C4-2B (cell line): ENCODE results near the gene PPP2R2C.

Source experiments
- H3K27ac ChIP-seq: fragments of 450-650 bp; 2 replicates; pipeline ENCODE4 v1.5.1; 2017
- ZFX ChIP-seq: fragments of 450-650 bp; IDR thresholded peaks from 2 replicates; pipeline ENCODE4 v1.6.1; 2017
- TF ChIP-seq, protein P1 (sequence below): fragments of 450-650 bp; conservative IDR thresholded peaks from 2 replicates; pipeline ENCODE4 v1.5.1; 2017; ENCODE audit warnings: mild to moderate bottlenecking

Gene PPP2R2C

DNA sequence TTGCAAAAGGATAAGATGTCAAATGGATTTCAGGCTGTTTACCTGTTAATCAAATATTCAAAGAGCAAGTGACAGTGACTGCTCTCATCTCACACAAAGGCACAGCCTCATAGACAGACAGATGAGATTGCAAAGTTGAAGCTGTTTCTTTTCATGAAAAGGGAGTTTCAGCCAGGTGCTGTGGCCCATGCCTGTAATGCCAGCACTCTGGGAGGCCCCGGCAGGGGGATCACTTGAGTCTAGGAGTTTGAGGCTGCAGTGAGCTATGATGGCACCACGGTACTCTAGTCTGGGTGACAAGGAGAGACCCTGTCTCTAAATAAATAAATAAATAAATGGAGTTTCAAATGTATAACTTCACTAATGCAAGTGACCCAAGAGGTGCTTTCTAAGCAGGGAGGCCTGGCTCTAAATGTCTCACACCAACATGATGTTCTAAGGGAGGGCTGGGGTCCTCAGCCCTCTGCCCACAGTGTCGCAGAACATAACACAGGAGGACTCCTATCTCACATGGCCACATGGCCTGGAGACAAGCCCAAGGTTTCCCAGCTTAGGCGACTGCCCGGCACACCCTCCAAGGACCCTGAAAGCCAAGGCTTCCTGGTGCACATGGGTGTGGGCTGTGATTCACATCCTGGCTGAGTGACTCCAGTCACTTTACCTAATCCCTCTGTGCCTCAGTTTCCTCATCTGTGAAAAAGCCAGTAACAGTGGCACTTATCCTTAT lies 26.8 kb downstream of the PPP2R2C start:
- TF ChIP-seq, protein P1, sequence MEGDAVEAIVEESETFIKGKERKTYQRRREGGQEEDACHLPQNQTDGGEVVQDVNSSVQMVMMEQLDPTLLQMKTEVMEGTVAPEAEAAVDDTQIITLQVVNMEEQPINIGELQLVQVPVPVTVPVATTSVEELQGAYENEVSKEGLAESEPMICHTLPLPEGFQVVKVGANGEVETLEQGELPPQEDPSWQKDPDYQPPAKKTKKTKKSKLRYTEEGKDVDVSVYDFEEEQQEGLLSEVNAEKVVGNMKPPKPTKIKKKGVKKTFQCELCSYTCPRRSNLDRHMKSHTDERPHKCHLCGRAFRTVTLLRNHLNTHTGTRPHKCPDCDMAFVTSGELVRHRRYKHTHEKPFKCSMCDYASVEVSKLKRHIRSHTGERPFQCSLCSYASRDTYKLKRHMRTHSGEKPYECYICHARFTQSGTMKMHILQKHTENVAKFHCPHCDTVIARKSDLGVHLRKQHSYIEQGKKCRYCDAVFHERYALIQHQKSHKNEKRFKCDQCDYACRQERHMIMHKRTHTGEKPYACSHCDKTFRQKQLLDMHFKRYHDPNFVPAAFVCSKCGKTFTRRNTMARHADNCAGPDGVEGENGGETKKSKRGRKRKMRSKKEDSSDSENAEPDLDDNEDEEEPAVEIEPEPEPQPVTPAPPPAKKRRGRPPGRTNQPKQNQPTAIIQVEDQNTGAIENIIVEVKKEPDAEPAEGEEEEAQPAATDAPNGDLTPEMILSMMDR: no peak
- no peak for TF ChIP-seq ZFX
- no peak overlapping the region for H3K27ac ChIP-seq

DNA sequence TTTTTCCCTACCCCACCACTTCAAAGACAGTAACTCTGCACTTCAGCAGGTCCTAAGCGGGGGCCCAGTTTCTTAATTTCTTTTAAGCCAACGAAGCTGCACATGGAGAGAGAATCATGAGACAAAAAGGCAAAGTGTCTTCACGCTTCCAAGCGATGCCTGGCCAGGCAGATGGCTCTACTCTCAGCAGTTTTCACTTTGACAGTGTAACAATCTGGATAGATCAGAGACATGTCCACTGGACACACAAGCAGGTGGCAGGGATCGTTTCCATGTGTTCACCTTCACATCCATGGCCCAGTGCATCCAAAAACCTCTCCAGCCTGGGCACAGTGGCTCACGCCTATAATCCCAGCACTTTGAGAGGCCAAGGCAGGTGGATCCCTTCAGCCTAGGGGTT lies 27.8 kb downstream of the PPP2R2C start:
- TF ChIP-seq ZFX: no peak
- TF ChIP-seq, protein P1: no peak
- no peak overlapping the region for H3K27ac ChIP-seq

DNA sequence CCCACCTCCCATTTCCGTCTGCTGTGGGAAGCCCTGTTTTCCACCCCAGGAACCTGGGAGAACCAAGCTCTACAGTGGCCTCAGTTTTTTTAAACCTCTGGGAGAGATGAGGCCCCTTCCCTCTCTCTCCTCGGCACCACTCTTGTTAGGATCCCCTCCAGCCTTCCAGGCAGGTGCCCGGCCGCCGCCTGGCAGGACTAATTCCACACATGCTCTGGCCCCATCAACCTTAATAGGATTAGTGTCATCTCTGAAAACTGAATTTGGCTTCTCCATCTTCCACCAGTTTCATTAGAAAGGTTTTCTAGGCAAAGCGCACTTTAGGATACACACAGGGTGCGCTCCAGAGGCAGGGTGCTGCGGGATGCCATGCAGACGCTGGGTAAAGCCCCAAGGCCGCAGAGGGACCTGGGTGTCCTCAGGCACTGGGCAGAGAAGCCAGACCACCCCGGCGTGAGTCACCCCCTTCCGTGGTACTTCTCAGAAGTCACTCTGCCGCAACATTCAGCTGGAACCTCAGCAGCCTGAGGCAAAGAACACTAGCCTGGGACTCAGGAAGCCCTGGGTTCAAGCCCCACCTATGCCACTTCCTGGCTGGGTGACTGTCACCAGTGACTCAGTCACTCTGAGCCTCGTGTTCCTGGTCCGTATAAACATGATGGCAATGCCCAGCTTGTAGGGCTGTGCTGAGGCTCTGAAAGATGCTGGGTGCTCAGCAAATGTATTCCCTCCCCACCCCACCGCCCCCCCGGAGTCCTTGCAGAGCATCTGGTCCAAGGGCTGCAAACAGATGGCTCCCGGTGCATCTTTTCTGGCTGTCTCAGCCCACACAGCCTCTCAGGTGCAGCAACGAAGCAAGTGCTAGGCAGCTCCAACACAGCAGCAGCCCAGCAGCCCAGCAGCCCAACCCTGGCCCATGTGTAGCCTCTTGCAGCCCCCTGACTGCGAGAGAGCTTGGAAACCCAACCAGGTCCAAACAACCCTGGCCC lies 29.1 kb downstream of the PPP2R2C start:
- no peak overlapping the region for H3K27ac ChIP-seq
- TF ChIP-seq ZFX: no peak
- TF ChIP-seq, protein P1: no peak

DNA sequence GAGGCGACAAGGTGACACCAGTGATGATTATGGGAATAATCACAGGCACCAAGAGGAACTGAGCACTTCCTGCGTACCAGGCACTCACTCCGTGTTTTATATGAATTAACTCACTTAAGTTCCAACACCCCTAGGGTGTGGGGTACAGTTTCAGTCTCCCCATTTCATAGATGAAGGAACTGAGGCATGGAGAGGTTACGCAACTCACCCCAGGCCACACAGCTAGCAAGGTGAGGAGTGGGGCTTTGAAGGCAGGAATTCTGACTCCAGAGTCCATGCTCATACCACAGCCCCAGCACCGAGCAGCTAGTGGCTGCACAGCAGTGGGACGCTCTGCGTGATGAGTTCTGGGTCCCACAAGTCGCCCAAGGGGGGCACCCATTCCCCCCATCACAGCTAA lies 29.9 kb downstream of the PPP2R2C start:
- TF ChIP-seq, protein P1: no peak
- no peak for TF ChIP-seq ZFX

DNA sequence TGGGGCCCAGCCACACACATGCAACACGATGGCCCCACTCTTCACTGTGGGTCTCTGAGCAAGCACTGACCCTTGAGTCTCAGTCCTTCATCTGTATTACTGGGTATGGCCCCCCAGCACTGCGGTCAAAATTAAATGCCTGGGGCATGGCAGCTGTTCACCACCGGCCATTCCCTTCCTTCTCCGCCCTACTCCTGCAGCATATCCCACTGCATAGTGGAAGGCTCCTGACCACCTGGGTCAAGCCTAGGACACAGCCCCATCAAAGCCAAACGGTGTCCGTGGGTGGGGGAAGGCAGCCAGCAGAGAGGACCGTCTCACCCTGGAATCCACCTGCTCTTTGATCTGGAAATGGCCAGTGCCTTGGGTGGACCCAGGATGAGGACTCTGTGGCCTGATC lies 30.7 kb downstream of the PPP2R2C start:
- TF ChIP-seq, protein P1: no peak
- no peak for TF ChIP-seq ZFX

More for the DNA sequence above, 29.9 kb downstream of the PPP2R2C start:
- no peak overlapping the region for H3K27ac ChIP-seq

DNA sequence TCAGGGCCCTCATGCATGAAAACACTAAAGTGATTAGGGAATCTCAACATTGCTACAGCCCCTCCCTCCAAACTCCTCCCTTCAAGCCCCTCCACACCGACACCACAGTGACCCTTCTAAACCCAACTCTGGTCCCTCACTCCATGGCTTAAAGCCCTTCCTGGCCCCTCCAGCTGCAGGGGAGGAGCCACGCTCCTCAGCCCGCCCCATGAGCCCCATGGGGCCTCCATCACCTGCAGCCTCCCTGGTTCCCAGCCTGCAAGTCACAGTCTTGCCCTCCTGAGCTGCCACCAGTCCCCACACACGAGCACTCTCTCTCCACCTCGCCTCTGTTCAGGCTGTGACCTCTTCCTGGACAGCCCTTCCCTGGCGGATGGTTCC lies 31.2 kb downstream of the PPP2R2C start:
- TF ChIP-seq ZFX: no peak
- TF ChIP-seq, protein P1: no peak
- no peak overlapping the region for H3K27ac ChIP-seq

More for the DNA sequence above, 30.7 kb downstream of the PPP2R2C start:
- no peak overlapping the region for H3K27ac ChIP-seq

DNA sequence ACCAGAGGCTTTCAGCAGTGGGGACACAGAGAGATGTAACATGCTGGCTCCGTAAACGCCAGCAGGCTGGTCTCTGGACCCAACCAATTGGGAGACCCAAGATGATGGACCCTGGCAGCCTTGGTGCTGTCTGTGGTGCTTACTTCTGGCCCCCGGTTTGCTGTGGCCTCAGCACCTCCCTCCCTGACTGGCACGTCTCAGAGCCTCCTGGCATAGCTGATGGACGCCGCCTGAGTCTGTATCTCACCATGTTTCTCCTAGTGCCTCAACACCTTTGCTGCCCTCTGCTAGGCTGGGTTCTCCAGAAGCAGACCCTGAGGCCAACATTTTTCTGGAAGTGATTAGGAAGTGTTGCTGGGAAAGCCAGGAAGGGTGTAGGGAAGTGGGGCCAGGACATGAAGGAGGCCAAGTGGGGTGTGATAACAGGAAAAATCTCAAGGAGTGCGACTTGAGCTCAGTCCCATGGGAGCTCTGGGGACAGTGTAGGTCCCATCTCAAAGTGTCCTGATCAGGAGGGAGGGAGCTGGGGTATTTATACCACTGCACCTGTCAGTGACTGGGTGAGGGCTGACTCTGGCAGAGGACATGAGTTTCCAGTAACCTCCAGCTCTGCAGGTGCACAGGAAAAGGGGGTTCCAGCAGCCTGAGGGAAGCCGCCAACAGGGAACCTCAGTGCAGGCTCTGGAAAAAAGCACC lies 31.8 kb downstream of the PPP2R2C start:
- no peak overlapping the region for H3K27ac ChIP-seq
- TF ChIP-seq ZFX: no peak
- TF ChIP-seq, protein P1: no peak
